Keratinocyte (primary cell): ENCODE data around the gene PCF11.

Experiments used
- CTCF ChIP-seq, 3 experiments: IDR thresholded peaks in 1 of 3; conservative IDR thresholded peaks in 1 of 3; optimal IDR thresholded peaks in 1 of 3; 2 replicates in 2 of 3; 3 replicates in 1 of 3; pipeline versions ENCODE3 to v1.5.1; 2011; ENCODE audit warnings: low read length in 3 of 3, mild to moderate bottlenecking in 3 of 3, moderate library complexity in 2 of 3, control low read depth in 1 of 3, inconsistent platforms in 1 of 3; ENCODE audit not compliant: insufficient read depth in 2 of 3; ENCODE audit errors: extremely low read depth in 1 of 3
- EZH2 ChIP-seq: IDR thresholded peaks from one replicate; pipeline ENCODE4 v1.6.1; 2012; ENCODE audit warnings: inconsistent platforms, mild to moderate bottlenecking, low read length, moderate library complexity

- TF ChIP-seq CTCF (optimal IDR thresholded peaks at IDR 0.05 in 1 of 3, IDR thresholded peaks at IDR 0.05 in 1 of 3, conservative IDR thresholded peaks at IDR 0.05 in 1 of 3; ENCODE audit: extremely low read depth in 1 of 3, insufficient read depth in 2 of 3, low read length in 3 of 3) (no peak), EZH2 (no peak)
Measured at GRCh38 chr11:83125577-83125976, 31.4 kb upstream of the PCF11 start.
